Right lobe of liver (tissue), 4 donors: ENCODE measurements around the gene SELENOV.

Experiments
- CTCF ChIP-seq, 4 donors: fragments of 200-600 bp in 3 of 4; fragments of 450-650 bp in 1 of 4; IDR thresholded peaks; one replicate each; pipeline versions ENCODE4 v1.5.1 to v1.8.0; 2016 to 2022; ENCODE audit warnings: antibody characterized with exemption in 4 of 4, mild to moderate bottlenecking in 2 of 4
- POLR2A ChIP-seq: fragments of 450-650 bp; IDR thresholded peaks from one replicate; pipeline ENCODE4 v1.6.1; 2017; ENCODE audit warnings: antibody characterized with exemption, mild to moderate bottlenecking
- donor health status: DM: no; HTN: no; CAD: no.
- donor health status: DM: no; HTN: no; CAD: no.
- donor health status: DM: no; HTN: yes; CAD: no.

GRCh38 chr19:39558624-39559117 is 43.7 kb downstream of the SELENOV start:
- TF ChIP-seq CTCF (IDR thresholded peaks at IDR 0.05), result no peak
- no peak for TF ChIP-seq POLR2A
